Panc1 (cell line): ENCODE measurements around the gene FOXO6.

Experiments used
- POLR2AphosphoS5 ChIP-seq: IDR thresholded peaks from 2 replicates; pipeline ENCODE4 v1.6.1; 2012; ENCODE audit warnings: mild to moderate bottlenecking, low read depth, low read length, moderate library complexity
- TF ChIP-seq, protein P1 (sequence below): fragments of 450-650 bp; IDR thresholded peaks from 2 replicates; pipeline ENCODE4 v1.5.1; 2017; ENCODE audit warnings: mild to moderate bottlenecking

- TF ChIP-seq POLR2AphosphoS5, result no peak
- TF ChIP-seq, protein P1, sequence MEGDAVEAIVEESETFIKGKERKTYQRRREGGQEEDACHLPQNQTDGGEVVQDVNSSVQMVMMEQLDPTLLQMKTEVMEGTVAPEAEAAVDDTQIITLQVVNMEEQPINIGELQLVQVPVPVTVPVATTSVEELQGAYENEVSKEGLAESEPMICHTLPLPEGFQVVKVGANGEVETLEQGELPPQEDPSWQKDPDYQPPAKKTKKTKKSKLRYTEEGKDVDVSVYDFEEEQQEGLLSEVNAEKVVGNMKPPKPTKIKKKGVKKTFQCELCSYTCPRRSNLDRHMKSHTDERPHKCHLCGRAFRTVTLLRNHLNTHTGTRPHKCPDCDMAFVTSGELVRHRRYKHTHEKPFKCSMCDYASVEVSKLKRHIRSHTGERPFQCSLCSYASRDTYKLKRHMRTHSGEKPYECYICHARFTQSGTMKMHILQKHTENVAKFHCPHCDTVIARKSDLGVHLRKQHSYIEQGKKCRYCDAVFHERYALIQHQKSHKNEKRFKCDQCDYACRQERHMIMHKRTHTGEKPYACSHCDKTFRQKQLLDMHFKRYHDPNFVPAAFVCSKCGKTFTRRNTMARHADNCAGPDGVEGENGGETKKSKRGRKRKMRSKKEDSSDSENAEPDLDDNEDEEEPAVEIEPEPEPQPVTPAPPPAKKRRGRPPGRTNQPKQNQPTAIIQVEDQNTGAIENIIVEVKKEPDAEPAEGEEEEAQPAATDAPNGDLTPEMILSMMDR, result no peak
Measured at GRCh38 chr1:41425369-41425768, 64.1 kb downstream of the FOXO6 start.
